ENCODE results near the gene ANKMY1.

ANKMY1 gene

DNA sequence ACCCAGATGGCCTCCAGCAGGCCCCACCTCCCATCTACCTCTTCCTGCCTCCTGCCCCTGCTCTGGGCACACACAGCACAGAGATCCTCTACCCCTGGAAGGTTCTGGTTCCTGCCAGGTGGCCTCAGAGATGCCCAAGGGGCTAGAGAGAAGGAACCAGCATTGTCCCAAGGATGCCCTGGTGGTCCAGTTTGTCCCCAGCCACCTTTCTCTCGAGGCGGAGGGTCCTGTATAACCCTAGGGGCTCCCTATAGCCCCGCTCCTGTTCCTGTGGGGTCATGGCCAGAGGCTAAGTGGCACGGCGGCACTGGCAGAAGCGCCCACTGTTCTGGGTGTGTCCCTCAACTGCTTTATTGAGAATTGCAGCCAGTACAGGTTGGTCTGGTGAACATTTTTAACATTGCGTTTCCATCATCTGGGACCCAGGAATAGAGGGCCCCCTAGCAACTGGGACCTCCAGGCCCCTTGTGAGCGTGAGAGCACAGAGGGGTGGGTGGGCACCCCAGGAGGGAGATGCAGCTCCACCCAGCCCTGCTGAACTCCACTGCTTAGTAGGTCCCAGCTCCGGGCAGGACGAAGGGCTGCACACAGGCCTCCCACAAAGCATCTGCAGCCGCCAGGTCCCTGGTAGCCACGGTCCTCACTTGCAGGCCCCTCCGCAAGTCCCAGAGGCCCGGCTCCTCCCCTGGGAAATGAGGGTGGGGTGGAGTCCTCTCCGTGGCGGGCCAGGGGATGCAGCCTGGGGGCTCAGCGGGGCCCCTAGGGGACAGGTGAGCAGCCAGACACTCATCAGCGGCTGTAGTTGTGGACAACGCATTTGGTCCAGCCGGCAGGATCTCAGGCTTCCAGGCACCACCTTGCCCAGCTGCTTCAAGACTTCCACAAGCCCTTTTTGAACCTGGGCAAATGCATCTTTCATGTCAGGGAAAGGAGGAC is 89.2 kb downstream of the ANKMY1 start:
- DNase-seq, result no peak

- DNase-seq, result no peak
Observed at GRCh38 chr2:240467659-240468302, 90.0 kb downstream of the ANKMY1 start.

DNA sequence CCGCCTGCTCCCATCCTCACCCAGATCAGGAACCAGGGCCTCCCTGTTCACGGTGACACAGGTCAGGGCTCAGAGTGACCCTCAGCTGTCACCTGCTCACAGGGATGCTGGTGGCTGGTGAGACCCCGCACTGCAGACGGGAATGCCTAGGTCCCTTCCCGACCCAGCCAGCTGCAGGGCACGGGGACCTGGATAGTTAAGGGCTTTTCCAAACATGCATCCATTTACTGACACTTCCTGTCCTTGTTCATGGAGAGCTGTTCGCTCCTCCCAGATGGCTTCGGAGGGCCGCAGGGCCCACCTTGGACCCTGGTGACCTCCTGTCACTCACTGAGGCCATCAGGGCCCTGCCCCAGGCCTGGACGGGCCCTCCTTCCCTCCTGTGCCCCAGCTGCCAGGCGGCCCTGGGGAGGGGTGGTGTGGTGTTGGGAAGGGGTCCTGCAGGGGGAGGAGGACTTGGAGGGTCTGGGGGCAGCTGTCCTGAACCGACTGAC is 90.6 kb downstream of the ANKMY1 start:
- DNase-seq, result no peak

GRCh38 chr2:240466579-240467148 is 91.1 kb downstream of the ANKMY1 start:
- no peak for DNase-seq

- DNase-seq, result no peak
Observed at GRCh38 chr2:240465765-240466578, 91.8 kb downstream of the ANKMY1 start.

DNA sequence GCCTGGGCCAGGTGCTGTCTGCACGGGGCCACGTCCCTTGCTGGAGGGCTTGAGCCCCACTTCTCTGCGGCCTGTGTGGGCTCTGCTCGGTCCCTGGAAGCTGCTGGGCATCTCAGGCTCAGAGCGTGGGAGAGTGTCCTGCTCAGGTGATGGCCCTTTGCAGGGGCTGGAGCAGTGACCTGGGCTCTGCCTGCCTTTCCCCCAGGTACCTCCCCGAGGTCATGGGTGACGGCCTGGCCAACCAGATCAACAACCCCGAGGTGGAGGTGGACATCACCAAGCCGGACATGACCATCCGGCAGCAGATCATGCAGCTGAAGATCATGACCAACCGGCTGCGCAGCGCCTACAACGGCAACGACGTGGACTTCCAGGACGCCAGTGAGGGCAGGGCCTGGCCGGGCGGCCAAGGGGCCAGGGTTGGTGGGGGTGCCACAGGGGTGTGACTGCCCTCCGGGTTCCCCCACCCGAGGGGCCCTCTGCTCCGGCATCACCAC is 92.5 kb downstream of the ANKMY1 start:
- DNase-seq, result no peak

- DNase-seq, result no peak
Observed at GRCh38 chr2:240464514-240465241, 93.1 kb downstream of the ANKMY1 start.

DNA sequence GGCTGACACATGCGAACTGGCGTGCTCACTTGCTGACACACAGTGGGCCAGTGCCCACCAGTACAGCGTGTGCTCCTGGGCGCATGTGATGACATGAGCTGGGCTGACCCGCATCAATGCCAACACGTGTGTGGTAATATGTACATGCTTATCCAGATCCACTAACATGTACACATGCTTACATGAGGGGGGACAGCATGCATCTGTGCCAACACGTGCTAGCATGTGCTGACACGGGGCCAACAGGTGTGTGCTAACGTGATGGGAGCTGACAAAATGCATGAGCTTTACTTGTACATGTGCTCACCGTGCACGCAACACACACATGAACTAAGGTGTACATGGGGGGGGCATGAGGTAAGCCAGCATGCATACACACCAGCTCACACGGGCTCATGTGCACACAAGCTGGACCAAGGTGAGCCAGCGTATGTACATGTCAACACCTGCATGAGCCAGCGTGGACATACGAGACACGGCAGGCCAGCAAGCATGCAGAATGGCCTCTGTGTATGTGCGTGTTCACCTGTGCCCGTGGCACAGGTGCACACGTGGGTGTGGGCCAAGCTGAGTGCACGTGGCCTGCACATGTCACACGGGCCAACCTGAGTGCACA is 93.8 kb downstream of the ANKMY1 start:
- no peak for DNase-seq

DNA sequence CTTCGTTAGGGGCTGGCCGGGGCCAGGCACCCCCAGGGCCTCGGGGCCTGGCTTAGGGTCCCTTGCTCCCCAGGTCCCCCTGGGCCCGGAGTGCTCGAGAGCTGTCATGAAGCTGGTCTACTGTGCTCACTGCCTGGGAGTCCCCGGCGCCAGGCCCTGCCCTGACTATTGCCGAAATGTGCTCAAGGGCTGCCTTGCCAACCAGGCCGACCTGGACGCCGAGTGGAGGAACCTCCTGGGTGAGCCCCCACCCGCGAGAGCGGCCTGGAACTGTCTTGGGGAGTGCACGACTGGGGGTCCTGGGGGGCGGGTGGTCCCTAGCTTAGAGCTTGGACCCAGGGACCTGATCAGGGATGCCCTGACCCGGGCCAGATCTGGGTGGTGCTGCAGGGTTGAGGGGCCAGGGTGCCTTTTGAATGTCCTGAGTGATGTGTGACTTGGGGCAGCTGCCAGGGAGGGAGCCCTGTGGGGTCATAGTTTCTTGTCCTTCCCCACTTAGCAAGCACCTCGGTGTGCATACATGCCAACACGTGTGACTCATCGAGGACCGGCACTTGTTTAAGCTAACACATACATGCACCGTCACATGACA is 94.4 kb downstream of the ANKMY1 start:
- no peak for DNase-seq

DNA sequence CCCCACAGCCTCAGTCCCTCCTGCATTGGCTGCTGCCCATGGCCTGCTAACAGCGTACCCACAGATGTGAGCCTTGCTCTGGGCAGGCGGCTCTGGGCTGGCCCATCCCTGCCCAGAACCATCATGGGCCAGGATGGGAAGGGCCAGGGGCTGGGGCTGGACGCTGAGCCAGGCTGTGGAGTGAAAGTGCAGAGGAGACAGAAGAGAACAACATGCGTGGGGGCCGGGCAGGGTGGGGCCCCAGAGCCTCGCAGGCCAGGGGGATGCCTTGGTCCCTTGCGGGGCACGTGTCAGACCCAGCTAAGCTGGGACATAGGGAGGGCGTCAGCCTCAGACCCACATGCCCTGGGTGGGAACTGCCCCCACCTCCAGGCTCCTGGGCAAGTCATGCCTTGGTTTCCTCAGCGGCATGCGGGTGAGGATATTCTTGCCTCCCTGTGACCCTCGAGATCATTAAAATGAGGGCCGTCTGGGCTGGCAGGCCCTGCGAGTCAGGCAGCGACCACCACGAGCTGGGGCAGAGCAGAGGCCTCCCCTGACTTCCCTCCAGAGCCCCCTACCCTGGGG is 95.0 kb downstream of the ANKMY1 start:
- no peak for DNase-seq

DNA sequence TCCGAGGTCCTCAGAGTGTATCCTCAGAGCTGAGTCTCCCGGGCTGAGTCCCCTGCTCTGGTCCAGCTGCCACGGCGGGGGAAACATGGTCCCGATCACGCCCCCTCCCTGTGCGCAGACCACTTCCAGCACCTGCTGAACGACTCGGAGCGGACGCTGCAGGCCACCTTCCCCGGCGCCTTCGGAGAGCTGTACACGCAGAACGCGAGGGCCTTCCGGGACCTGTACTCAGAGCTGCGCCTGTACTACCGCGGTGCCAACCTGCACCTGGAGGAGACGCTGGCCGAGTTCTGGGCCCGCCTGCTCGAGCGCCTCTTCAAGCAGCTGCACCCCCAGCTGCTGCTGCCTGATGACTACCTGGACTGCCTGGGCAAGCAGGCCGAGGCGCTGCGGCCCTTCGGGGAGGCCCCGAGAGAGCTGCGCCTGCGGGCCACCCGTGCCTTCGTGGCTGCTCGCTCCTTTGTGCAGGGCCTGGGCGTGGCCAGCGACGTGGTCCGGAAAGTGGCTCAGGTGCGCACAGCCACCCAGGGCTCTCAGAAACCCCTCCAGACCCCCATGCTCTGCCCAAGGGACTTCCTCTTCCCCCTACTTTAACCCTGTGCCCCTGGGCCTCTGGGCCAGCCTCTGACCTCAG is 95.6 kb downstream of the ANKMY1 start:
- no peak for DNase-seq

GRCh38 chr2:240461471-240462072 is 96.2 kb downstream of the ANKMY1 start:
- no peak for DNase-seq

GRCh38 chr2:240460781-240461431 is 96.9 kb downstream of the ANKMY1 start:
- DNase-seq, result no peak

GRCh38 chr2:240460253-240460711 is 97.5 kb downstream of the ANKMY1 start:
- no peak for DNase-seq

DNA sequence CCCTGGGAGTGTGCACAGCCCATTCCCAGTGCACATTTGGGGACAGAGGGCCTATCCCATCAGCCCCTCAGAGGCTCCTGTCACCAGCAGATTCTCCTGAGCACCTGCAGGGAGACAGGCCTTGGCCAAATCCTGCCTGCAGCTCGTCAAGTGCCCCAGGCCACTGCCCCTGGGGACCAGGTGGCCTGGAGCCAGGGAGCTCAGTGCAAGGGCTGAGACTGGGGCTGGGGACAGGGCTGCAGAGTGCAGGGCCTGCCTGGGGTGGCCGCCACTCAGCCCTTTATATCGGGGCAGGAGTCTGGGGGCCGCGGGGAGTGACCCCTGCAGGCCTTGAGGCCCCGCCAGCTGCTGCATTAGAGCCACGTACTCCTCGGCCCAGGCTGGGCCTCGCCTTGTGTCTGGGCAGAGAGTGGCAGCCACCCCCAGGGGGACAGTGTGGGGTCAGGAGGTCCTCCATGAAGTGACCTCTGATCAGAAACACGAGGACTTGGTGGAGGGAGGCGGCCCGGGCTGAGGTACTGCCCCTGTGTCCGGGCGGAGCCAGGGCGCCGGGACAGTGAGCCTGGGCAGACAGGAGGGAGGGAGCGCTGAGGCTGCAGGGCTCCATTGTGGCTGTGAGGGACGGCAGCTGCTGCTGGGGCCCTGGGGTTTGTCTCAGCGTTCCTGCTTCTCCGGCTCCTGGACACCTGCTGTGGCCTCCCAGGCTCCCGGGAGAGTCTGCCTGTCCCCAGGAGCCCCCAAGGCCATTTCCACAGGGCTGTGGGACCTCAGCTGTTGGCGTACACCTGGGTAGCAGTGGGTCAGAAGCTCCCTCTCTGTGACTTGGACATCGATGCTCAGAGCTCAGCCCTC is 98.2 kb downstream of the ANKMY1 start:
- no peak for DNase-seq

- no peak for DNase-seq
Observed at GRCh38 chr2:240458900-240459391, 98.8 kb downstream of the ANKMY1 start.

- no peak for DNase-seq
Observed at GRCh38 chr2:240458044-240458899, 99.5 kb downstream of the ANKMY1 start.
